Keratinocyte (primary cell): ENCODE data around the gene FLNB. TPM values are rescaled to one million over a fixed set of nuclear protein-coding genes. Genes with fewer than 3 reads are reported as not detected.
A peak's percentile ranks its signal among the peaks of the same experiment; 100 is the strongest.

Experiments
- DNase-seq: peaks from one replicate; pipeline ENCODE4 v3.0.0-alpha.2; 2011; ENCODE audit warnings: low read depth, missing footprints, low spot score
- FAIRE-seq: peaks from 2 replicates; lab custom pipeline; 2011; peaks lifted over from hg19 to GRCh38; lab: Jason Lieb, UNC
- H2AFZ ChIP-seq: 2 replicates; pipeline ENCODE4 v1.6.0; 2012; ENCODE audit warnings: low read length, control low read depth, inconsistent platforms; ENCODE audit not compliant: control insufficient read depth
- H3K27ac ChIP-seq: 2 replicates; pipeline ENCODE4 v1.5.1; 2011; ENCODE audit warnings: low read length; ENCODE audit not compliant: control insufficient read depth, insufficient read depth
- H3K27me3 ChIP-seq: 3 replicates; pipeline ENCODE4 v1.6.0; 2011; ENCODE audit warnings: low read length; ENCODE audit not compliant: control insufficient read depth, insufficient read depth; ENCODE audit errors: extremely low read depth
- H3K36me3 ChIP-seq, 2 experiments: 2 replicates in 1 of 2; 3 replicates in 1 of 2; pipeline ENCODE4 v1.5.1; 2011; ENCODE audit warnings: low read length in 2 of 2, mild to moderate bottlenecking in 1 of 2; ENCODE audit not compliant: control insufficient read depth in 2 of 2, insufficient read depth in 2 of 2; ENCODE audit errors: extremely low read depth in 1 of 2
- H3K4me1 ChIP-seq: 3 replicates; pipeline ENCODE4 v1.5.1; 2011; ENCODE audit warnings: low read length; ENCODE audit not compliant: control insufficient read depth, insufficient read depth; ENCODE audit errors: extremely low read depth
- H3K4me2 ChIP-seq: 3 replicates; pipeline ENCODE4 v1.6.0; 2011; ENCODE audit warnings: low read depth, low read length; ENCODE audit not compliant: control insufficient read depth, insufficient read depth; ENCODE audit errors: extremely low read depth
- H3K4me3 ChIP-seq, 3 experiments: fragments of 200-600 bp in 1 of 3; sonication (generic) in 1 of 3; 2 replicates in 2 of 3; 3 replicates in 1 of 3; pipeline ENCODE4 v1.5.1; 2011 to 2016; ENCODE audit warnings: low read length in 3 of 3, mild to moderate bottlenecking in 3 of 3, control low read depth in 2 of 3, inconsistent platforms in 1 of 3, low read depth in 1 of 3, mixed read lengths in 1 of 3, mixed run types in 1 of 3, moderate library complexity in 1 of 3; ENCODE audit not compliant: control insufficient read depth in 2 of 3, insufficient read depth in 2 of 3; ENCODE audit errors: extremely low read depth in 1 of 3
- H3K79me2 ChIP-seq: 2 replicates; pipeline ENCODE4 v1.6.0; 2012; ENCODE audit warnings: low read length; ENCODE audit not compliant: control insufficient read depth, insufficient read depth
- H3K9ac ChIP-seq: 3 replicates; pipeline ENCODE4 v1.6.0; 2011; ENCODE audit warnings: low read length; ENCODE audit not compliant: control insufficient read depth, insufficient read depth; ENCODE audit errors: extremely low read depth
- H3K9me1 ChIP-seq: 3 replicates; pipeline ENCODE4 v1.6.0; 2011; ENCODE audit warnings: low read length; ENCODE audit not compliant: control insufficient read depth, insufficient read depth; ENCODE audit errors: extremely low read depth
- H3K9me3 ChIP-seq: 2 replicates; pipeline ENCODE4 v1.5.1; 2012; ENCODE audit warnings: low read depth, low read length; ENCODE audit not compliant: control insufficient read depth
- H4K20me1 ChIP-seq: 3 replicates; pipeline ENCODE4 v1.6.0; 2011; ENCODE audit warnings: low read length; ENCODE audit not compliant: control insufficient read depth, insufficient read depth; ENCODE audit errors: extremely low read depth
- EZH2 ChIP-seq: IDR thresholded peaks from one replicate; pipeline ENCODE4 v1.6.1; 2012; ENCODE audit warnings: inconsistent platforms, mild to moderate bottlenecking, low read length, moderate library complexity
- dilution Hi-C: fragments of 300-500 bp; cut with MboI; formaldehyde crosslinking; loops from one replicate; pipeline ENCODE4 v1.7.0; 2020; ENCODE audit warnings: low sequenced_read_pairs; ENCODE audit not compliant: extremely low pct_ligation_motif_present
- polyA plus RNA-seq, 5 experiments: library from polyadenylated mRNA; depleted of rRNA in 3 of 5; stranded (reverse) in 3 of 5; stranded (forward) in 1 of 5; unstranded in 1 of 5; fragments of >200 nt; gene quantifications; 1 replicate in 1 of 5; 2 replicates in 3 of 5; 3 replicates in 1 of 5; pipeline versions ENCODE4 v1.2.1 to v1.2.3, GENCODE V29; 2011 to 2012; ENCODE audit warnings: missing spikeins in 2 of 5, low read depth in 1 of 5, low replicate concordance in 1 of 5
- TF ChIP-seq, protein P1 (sequence below), 3 experiments: IDR thresholded peaks in 1 of 3; conservative IDR thresholded peaks in 1 of 3; optimal IDR thresholded peaks in 1 of 3; 2 replicates in 2 of 3; 3 replicates in 1 of 3; pipeline versions ENCODE3 to v1.5.1; 2011; ENCODE audit warnings: low read length in 3 of 3, mild to moderate bottlenecking in 3 of 3, moderate library complexity in 2 of 3, control low read depth in 1 of 3, inconsistent platforms in 1 of 3; ENCODE audit not compliant: insufficient read depth in 2 of 3; ENCODE audit errors: extremely low read depth in 1 of 3

FLNB gene
- polyA plus RNA-seq, 1 donor (not counting 4 experiments of a cell fraction or from before 2014, with no cell fraction given): 289 TPM

DNA sequence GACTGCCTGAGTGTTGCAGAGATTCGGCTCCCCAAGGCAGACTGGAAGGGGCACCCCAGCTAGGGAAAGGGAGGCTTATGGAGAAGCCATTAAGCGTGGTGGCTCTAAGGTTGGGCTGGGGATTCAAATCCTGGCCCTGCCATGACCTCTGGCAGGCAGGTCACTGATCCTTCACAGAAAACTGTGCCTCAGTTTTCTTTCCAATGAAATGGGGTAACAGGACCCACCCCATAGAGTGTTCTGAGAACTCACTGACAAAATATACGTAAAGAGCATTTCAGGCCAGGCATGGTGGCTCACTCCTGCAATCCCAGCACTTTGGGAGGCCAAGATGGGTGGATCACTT is 167.9 kb downstream of the FLNB start:
- no peaks in the 10 kb centered on the region for H3K9me1 ChIP-seq
- no peak for FAIRE-seq
- peak overlapping the region; percentile 4 for H3K4me2 ChIP-seq

DNA sequence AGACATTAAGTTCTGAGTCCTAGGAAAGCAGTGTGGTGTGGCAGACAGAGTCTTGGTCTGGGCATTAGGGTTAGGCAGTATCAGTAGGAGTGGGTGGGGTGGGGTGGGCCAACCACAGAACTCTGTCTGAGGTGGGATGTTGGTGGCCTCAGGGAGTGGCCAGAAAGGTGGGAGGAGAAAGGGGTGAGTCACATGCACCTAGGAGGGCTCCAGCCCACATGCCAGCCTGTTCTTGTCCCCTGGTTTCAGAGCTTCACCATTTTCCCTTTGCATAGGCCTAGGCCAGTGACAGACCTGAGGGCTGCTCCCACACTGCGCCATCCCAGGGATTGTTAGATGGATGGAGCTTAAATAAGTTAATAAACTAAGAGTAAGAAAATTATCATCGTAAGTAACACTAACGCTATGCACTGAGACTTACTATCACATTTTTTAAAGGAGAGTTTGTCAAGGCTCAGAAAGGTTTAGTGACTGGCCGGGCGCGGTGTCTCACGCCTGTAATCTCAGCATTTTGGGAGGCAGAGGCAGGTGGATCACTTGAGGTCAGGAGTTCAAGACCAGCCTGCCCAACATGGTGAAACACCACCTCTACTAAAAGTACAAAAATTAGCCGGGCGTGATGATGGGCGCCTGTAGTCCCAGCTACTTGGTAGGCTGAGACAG is 168.7 kb downstream of the FLNB start:
- Histone ChIP-seq H3K9me1 (no peaks in the 10 kb centered on the region), H3K36me3 (peaks cover 0 to 3% of the 10 kb centered on the region in 2 experiments), H3K9ac (peak overlapping the region; percentile 4), H3K27ac (peak overlapping the region; percentile 7), H3K9me3 (no peaks in the 10 kb centered on the region), H3K4me2 (peak overlapping the region; percentile 29), H4K20me1 (no peaks in the 10 kb centered on the region), H3K4me1 (peaks cover 45% of the 10 kb centered on the region), H3K79me2 (no peaks in the 10 kb centered on the region), H3K27me3 (no peaks in the 10 kb centered on the region), H2AFZ (no peak overlapping the region), H3K4me3 (no peak overlapping the region)
- TF ChIP-seq, protein P1, sequence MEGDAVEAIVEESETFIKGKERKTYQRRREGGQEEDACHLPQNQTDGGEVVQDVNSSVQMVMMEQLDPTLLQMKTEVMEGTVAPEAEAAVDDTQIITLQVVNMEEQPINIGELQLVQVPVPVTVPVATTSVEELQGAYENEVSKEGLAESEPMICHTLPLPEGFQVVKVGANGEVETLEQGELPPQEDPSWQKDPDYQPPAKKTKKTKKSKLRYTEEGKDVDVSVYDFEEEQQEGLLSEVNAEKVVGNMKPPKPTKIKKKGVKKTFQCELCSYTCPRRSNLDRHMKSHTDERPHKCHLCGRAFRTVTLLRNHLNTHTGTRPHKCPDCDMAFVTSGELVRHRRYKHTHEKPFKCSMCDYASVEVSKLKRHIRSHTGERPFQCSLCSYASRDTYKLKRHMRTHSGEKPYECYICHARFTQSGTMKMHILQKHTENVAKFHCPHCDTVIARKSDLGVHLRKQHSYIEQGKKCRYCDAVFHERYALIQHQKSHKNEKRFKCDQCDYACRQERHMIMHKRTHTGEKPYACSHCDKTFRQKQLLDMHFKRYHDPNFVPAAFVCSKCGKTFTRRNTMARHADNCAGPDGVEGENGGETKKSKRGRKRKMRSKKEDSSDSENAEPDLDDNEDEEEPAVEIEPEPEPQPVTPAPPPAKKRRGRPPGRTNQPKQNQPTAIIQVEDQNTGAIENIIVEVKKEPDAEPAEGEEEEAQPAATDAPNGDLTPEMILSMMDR (optimal IDR thresholded peaks at IDR 0.05 in 1 of 3, IDR thresholded peaks at IDR 0.05 in 1 of 3, conservative IDR thresholded peaks at IDR 0.05 in 1 of 3; ENCODE audit: extremely low read depth in 1 of 3, insufficient read depth in 2 of 3, low read length in 3 of 3): no peak
- no peak for TF ChIP-seq EZH2
- DNase-seq (no peak), FAIRE-seq (no peak)
- dilution Hi-C loops: no loop called here

More for the DNA sequence above, 167.9 kb downstream of the FLNB start:
- Histone ChIP-seq H3K79me2 (no peaks in the 10 kb centered on the region), H3K36me3 (peaks cover 7 to 10% of the 10 kb centered on the region in 2 experiments), H3K9ac (no peak overlapping the region), H3K27me3 (no peaks in the 10 kb centered on the region), H2AFZ (no peak overlapping the region), H3K27ac (peak overlapping the region; percentile 61), H3K9me3 (no peaks in the 10 kb centered on the region), H4K20me1 (peaks cover 1% of the 10 kb centered on the region), H3K4me3 (no peak overlapping the region), H3K4me1 (peaks cover 42% of the 10 kb centered on the region)
- TF ChIP-seq, protein P1 (optimal IDR thresholded peaks at IDR 0.05 in 1 of 3, IDR thresholded peaks at IDR 0.05 in 1 of 3, conservative IDR thresholded peaks at IDR 0.05 in 1 of 3; ENCODE audit: extremely low read depth in 1 of 3, insufficient read depth in 2 of 3, low read length in 3 of 3): no peak
- no peak for TF ChIP-seq EZH2
- dilution Hi-C loops: no loop called here
- DNase-seq: no peak
